ENCODE data around the gene ERBB4. TPM values are rescaled to one million over a fixed set of nuclear protein-coding genes. Genes with fewer than 3 reads are reported as not detected.

ERBB4 gene
- total RNA-seq, 1 donor from 2014 or later, result 9.2 TPM

GRCh38 chr2:211397764-211398163, 1140.8 kb downstream of the ERBB4 start:
- no peak overlapping the region for H3K27ac Mint-ChIP-seq
- H3K9me3 Mint-ChIP-seq, result no peaks in the 10 kb centered on the region
- H3K36me3 Mint-ChIP-seq, result no peaks in the 10 kb centered on the region
- no peak for DNase-seq (ENCODE audit: low spot score in 2 of 2, unreplicated experiment in 2 of 2)
- peaks cover 6% of the 10 kb centered on the region for H3K4me1 Mint-ChIP-seq
- TF ChIP-seq CTCF (IDR thresholded peaks at IDR 0.05; ENCODE audit: unreplicated experiment), result no peak
- H3K4me3 Mint-ChIP-seq, result no peak overlapping the region
- H3K27me3 Mint-ChIP-seq (ENCODE audit: low read depth), result no peaks in the 10 kb centered on the region

GRCh38 chr2:211396815-211397214, 1141.8 kb downstream of the ERBB4 start:
- no peaks in the 10 kb centered on the region for H3K9me3 Mint-ChIP-seq
- peaks cover 6% of the 10 kb centered on the region for H3K4me1 Mint-ChIP-seq
- no peak for TF ChIP-seq CTCF (IDR thresholded peaks at IDR 0.05; ENCODE audit: unreplicated experiment)
- no peak for DNase-seq (ENCODE audit: low spot score in 2 of 2, unreplicated experiment in 2 of 2)
- H3K27me3 Mint-ChIP-seq (ENCODE audit: low read depth), result no peaks in the 10 kb centered on the region
- no peak overlapping the region for H3K4me3 Mint-ChIP-seq
- no peaks in the 10 kb centered on the region for H3K36me3 Mint-ChIP-seq
- H3K27ac Mint-ChIP-seq, result no peak overlapping the region

GRCh38 chr2:211391189-211391567, 1147.4 kb downstream of the ERBB4 start:
- Mint-ChIP-seq H3K9me3 (no peaks in the 10 kb centered on the region), H3K4me1 (peaks cover 9% of the 10 kb centered on the region), H3K36me3 (no peaks in the 10 kb centered on the region), H3K4me3 (no peak overlapping the region), H3K27me3 (ENCODE audit: low read depth) (no peaks in the 10 kb centered on the region), H3K27ac (no peak overlapping the region)
- TF ChIP-seq CTCF (IDR thresholded peaks at IDR 0.05; ENCODE audit: unreplicated experiment), result no peak
- no peak for DNase-seq (ENCODE audit: low spot score in 2 of 2, unreplicated experiment in 2 of 2)

- DNase-seq (ENCODE audit: low spot score in 2 of 2, unreplicated experiment in 2 of 2), result no peak
- H3K36me3 Mint-ChIP-seq, result no peaks in the 10 kb centered on the region
- no peaks in the 10 kb centered on the region for H3K9me3 Mint-ChIP-seq
- peaks cover 9% of the 10 kb centered on the region for H3K4me1 Mint-ChIP-seq
- no peak overlapping the region for H3K27ac Mint-ChIP-seq
- no peak overlapping the region for H3K4me3 Mint-ChIP-seq
- TF ChIP-seq CTCF (IDR thresholded peaks at IDR 0.05; ENCODE audit: unreplicated experiment), result no peak
- no peaks in the 10 kb centered on the region for H3K27me3 Mint-ChIP-seq (ENCODE audit: low read depth)
These were observed 1147.9 kb downstream of the ERBB4 start for GRCh38 chr2:211390536-211391188.

- Mint-ChIP-seq H3K4me1 (peaks cover 5% of the 10 kb centered on the region), H3K9me3 (no peaks in the 10 kb centered on the region), H3K27me3 (ENCODE audit: low read depth) (no peaks in the 10 kb centered on the region), H3K36me3 (no peaks in the 10 kb centered on the region), H3K27ac (no peak overlapping the region), H3K4me3 (no peak overlapping the region)
- DNase-seq (ENCODE audit: low spot score in 2 of 2, unreplicated experiment in 2 of 2), result no peak
- no peak for TF ChIP-seq CTCF (IDR thresholded peaks at IDR 0.05; ENCODE audit: unreplicated experiment)
These were observed 1150.9 kb downstream of the ERBB4 start for GRCh38 chr2:211387734-211388133.

- no peaks in the 10 kb centered on the region for H3K27me3 Mint-ChIP-seq (ENCODE audit: low read depth)
- no peaks in the 10 kb centered on the region for H3K36me3 Mint-ChIP-seq
- no peak for TF ChIP-seq CTCF (IDR thresholded peaks at IDR 0.05; ENCODE audit: unreplicated experiment)
- H3K4me3 Mint-ChIP-seq, result no peak overlapping the region
- H3K27ac Mint-ChIP-seq, result no peak overlapping the region
- no peak for DNase-seq (ENCODE audit: low spot score in 2 of 2, unreplicated experiment in 2 of 2)
- no peaks in the 10 kb centered on the region for H3K4me1 Mint-ChIP-seq
- H3K9me3 Mint-ChIP-seq, result no peaks in the 10 kb centered on the region
These were observed 1158.6 kb downstream of the ERBB4 start for GRCh38 chr2:211380041-211380440.
